HepG2 (cell line): ENCODE data around the gene GSTA5. TPM values are rescaled to one million over a fixed set of nuclear protein-coding genes. Genes with fewer than 3 reads are reported as not detected.

Source experiments
- CBX1 ChIP-seq: IDR thresholded peaks from one replicate; pipeline ENCODE4 v1.6.1; 2016; ENCODE audit warnings: antibody characterized with exemption, low read depth
- DMAP1 ChIP-seq: IDR thresholded peaks from 2 replicates; pipeline ENCODE4 v1.6.1; 2016
- HOXD1 ChIP-seq: sonication (generic); formaldehyde crosslinking; IDR thresholded peaks from 2 replicates; pipeline ENCODE4 v1.5.0; 2020; ENCODE audit warnings: missing genetic modification reagents
- IKZF1 ChIP-seq: fragments of 450-650 bp; IDR thresholded peaks from 2 replicates; pipeline ENCODE4 v1.7.1; 2016
- JDP2 ChIP-seq: sonication (generic); formaldehyde crosslinking; IDR thresholded peaks from 2 replicates; pipeline ENCODE4 v1.8.1; 2022; ENCODE audit warnings: missing genetic modification reagents, borderline replicate concordance
- LCORL ChIP-seq, 2 experiments: fragments of 450-650 bp in 1 of 2; sonication (generic) in 1 of 2; formaldehyde crosslinking in 1 of 2; IDR thresholded peaks; 2 replicates each; pipeline versions ENCODE4 v1.5.0 to v1.6.1; 2017 to 2020; ENCODE audit warnings: antibody characterized with exemption in 1 of 2, missing genetic modification reagents in 1 of 2
- SIX1 ChIP-seq: sonication (generic); formaldehyde crosslinking; IDR thresholded peaks from 2 replicates; pipeline ENCODE4 v1.4.0; 2020; ENCODE audit warnings: missing genetic modification reagents, borderline replicate concordance
- TGIF2 ChIP-seq: IDR thresholded peaks from 2 replicates; pipeline ENCODE4 v1.6.1; 2016; ENCODE audit warnings: control low read depth, missing compliant biosample characterization
- XRCC5 ChIP-seq: fragments of 200-400 bp; formaldehyde crosslinking; optimal IDR thresholded peaks from 2 replicates; pipeline ENCODE3; 2017; ENCODE audit warnings: mild to moderate bottlenecking, low read length
- ZFP36L2 ChIP-seq: sonication (generic); formaldehyde crosslinking; IDR thresholded peaks from 2 replicates; pipeline ENCODE4 v1.4.0; 2020; ENCODE audit warnings: missing genetic modification reagents
- ZNF121 ChIP-seq: sonication (generic); formaldehyde crosslinking; IDR thresholded peaks from 2 replicates; pipeline ENCODE4 v1.5.0; 2020; ENCODE audit warnings: mild to moderate bottlenecking, missing genetic modification reagents
- ZNF143 ChIP-seq: sonication (generic); formaldehyde crosslinking; IDR thresholded peaks from 2 replicates; pipeline ENCODE4 v1.4.0; 2020; ENCODE audit warnings: missing genetic modification reagents
- ZNF333 ChIP-seq: sonication (generic); formaldehyde crosslinking; IDR thresholded peaks from 2 replicates; pipeline ENCODE4 v1.4.0; 2020; ENCODE audit warnings: mild to moderate bottlenecking, missing genetic modification reagents, borderline replicate concordance
- ZNF891 ChIP-seq: sonication (generic); formaldehyde crosslinking; IDR thresholded peaks from 2 replicates; pipeline ENCODE4 v1.5.0; 2020; ENCODE audit warnings: mild to moderate bottlenecking, missing genetic modification reagents
- polyA plus RNA-seq, 8 experiments: library from polyadenylated mRNA; depleted of rRNA in 3 of 8; stranded (reverse) in 7 of 8; unstranded in 1 of 8; fragments of >200 nt; fragmentation: Illumina TruSeq in 4 of 8; extraction: Trizol in 4 of 8; gene quantifications; 2 replicates each; pipeline versions ENCODE4 v1.2.1 to v1.2.3, GENCODE V29; 2011 to 2016; ENCODE audit warnings: low read depth in 4 of 8, missing spikeins in 1 of 8, mixed read lengths in 1 of 8; ENCODE audit not compliant: insufficient read depth in 1 of 8
- total RNA-seq, 5 experiments: library from RNA; depleted of rRNA; stranded (reverse); fragments of >200 nt; fragmentation: Illumina TruSeq; extraction: Trizol; gene quantifications; 2 replicates each; pipeline ENCODE4 v1.2.3, GENCODE V29; 2016; ENCODE audit warnings: low read depth in 1 of 5
- TF ChIP-seq, protein P1 (sequence below): sonication (generic); formaldehyde crosslinking; IDR thresholded peaks from 2 replicates; pipeline ENCODE4 v1.4.0; 2020; ENCODE audit warnings: missing genetic modification reagents
- TF ChIP-seq, protein P2 (sequence below): sonication (generic); formaldehyde crosslinking; IDR thresholded peaks from 2 replicates; pipeline ENCODE4; 2020; ENCODE audit warnings: missing genetic modification reagents, mild to moderate bottlenecking, borderline replicate concordance
- TF ChIP-seq, protein P3 (sequence below): sonication (generic); formaldehyde crosslinking; IDR thresholded peaks from 2 replicates; pipeline ENCODE4 v1.8.1; 2023; ENCODE audit warnings: mild to moderate bottlenecking, missing genetic modification reagents
- TF ChIP-seq, protein P4 (sequence below): sonication (generic); formaldehyde crosslinking; IDR thresholded peaks from 2 replicates; pipeline ENCODE4 v1.9.0; 2021; ENCODE audit warnings: missing genetic modification reagents, mild to moderate bottlenecking, borderline replicate concordance

Gene GSTA5
- total and polyA plus RNA-seq, 2 of the 13 experiments (the other 11 are each of a cell fraction or from before 2014, with no cell fraction given), result not detected

DNA sequence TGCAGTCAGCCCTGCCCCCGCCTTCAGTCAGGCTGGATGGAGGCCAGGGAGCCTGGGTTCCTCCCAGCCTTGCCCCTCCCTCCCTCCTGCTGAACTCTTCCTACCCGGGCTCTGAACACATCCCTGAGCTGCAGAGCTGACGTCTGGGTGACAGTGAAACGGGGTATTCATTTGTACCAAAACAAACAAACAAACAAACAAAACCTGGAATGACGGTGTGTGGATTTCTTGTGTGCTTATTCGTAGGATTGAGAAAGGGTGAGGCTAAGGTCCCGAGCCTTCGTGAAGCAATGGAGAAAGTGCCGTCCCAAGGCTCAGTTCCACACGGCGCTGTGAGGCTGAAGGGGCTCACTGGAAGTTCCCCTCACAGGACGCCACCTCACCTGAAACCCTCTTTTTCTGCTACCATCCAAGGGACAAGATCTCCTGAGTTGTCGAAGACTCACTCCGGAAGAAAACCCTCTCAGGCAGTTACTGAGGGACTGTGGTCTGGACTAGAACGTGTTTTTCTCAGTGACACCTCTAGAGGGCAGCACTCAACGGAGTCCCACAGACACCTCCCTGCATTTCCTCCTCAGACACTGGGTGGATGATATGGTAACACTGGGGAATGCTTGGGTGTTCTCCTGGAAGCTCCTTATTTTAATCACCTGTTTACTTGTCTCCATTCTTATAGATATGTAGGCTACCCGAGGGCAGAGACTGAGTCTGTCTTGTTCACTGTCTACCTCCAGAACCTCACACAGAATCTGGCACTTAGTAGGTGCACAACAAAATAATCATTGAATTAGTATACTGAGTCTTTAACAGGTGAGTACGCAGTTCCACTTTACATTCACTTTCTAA is 41.6 kb upstream of the GSTA5 start (continued):
- TF ChIP-seq, protein P1, sequence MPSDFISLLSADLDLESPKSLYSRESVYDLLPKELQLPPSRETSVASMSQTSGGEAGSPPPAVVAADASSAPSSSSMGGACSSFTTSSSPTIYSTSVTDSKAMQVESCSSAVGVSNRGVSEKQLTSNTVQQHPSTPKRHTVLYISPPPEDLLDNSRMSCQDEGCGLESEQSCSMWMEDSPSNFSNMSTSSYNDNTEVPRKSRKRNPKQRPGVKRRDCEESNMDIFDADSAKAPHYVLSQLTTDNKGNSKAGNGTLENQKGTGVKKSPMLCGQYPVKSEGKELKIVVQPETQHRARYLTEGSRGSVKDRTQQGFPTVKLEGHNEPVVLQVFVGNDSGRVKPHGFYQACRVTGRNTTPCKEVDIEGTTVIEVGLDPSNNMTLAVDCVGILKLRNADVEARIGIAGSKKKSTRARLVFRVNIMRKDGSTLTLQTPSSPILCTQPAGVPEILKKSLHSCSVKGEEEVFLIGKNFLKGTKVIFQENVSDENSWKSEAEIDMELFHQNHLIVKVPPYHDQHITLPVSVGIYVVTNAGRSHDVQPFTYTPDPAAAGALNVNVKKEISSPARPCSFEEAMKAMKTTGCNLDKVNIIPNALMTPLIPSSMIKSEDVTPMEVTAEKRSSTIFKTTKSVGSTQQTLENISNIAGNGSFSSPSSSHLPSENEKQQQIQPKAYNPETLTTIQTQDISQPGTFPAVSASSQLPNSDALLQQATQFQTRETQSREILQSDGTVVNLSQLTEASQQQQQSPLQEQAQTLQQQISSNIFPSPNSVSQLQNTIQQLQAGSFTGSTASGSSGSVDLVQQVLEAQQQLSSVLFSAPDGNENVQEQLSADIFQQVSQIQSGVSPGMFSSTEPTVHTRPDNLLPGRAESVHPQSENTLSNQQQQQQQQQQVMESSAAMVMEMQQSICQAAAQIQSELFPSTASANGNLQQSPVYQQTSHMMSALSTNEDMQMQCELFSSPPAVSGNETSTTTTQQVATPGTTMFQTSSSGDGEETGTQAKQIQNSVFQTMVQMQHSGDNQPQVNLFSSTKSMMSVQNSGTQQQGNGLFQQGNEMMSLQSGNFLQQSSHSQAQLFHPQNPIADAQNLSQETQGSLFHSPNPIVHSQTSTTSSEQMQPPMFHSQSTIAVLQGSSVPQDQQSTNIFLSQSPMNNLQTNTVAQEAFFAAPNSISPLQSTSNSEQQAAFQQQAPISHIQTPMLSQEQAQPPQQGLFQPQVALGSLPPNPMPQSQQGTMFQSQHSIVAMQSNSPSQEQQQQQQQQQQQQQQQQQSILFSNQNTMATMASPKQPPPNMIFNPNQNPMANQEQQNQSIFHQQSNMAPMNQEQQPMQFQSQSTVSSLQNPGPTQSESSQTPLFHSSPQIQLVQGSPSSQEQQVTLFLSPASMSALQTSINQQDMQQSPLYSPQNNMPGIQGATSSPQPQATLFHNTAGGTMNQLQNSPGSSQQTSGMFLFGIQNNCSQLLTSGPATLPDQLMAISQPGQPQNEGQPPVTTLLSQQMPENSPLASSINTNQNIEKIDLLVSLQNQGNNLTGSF (CRISPR knock-in tag), result no peak
- TF ChIP-seq ZFP36L2 (CRISPR knock-in tag), result no peak
- TF ChIP-seq ZNF891 (CRISPR knock-in tag), result 0 out of 2 replicates have a peak, but pooled peaks have one; percentile 60
- TF ChIP-seq, protein P2, sequence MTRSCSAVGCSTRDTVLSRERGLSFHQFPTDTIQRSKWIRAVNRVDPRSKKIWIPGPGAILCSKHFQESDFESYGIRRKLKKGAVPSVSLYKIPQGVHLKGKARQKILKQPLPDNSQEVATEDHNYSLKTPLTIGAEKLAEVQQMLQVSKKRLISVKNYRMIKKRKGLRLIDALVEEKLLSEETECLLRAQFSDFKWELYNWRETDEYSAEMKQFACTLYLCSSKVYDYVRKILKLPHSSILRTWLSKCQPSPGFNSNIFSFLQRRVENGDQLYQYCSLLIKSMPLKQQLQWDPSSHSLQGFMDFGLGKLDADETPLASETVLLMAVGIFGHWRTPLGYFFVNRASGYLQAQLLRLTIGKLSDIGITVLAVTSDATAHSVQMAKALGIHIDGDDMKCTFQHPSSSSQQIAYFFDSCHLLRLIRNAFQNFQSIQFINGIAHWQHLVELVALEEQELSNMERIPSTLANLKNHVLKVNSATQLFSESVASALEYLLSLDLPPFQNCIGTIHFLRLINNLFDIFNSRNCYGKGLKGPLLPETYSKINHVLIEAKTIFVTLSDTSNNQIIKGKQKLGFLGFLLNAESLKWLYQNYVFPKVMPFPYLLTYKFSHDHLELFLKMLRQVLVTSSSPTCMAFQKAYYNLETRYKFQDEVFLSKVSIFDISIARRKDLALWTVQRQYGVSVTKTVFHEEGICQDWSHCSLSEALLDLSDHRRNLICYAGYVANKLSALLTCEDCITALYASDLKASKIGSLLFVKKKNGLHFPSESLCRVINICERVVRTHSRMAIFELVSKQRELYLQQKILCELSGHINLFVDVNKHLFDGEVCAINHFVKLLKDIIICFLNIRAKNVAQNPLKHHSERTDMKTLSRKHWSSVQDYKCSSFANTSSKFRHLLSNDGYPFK, result peak; percentile 61; the same call in 1 of the 2 replicates
- no peak for TF ChIP-seq CBX1
- TF ChIP-seq ZNF143 (CRISPR knock-in tag), result no peak
- TF ChIP-seq HOXD1, result no peak
- TF ChIP-seq ZNF121, result no peak
- TF ChIP-seq ZNF333, result no peak
- no peak for TF ChIP-seq SIX1
- TF ChIP-seq DMAP1 (CRISPR knock-in tag), result 0 out of 2 replicates have a peak, but pooled peaks have one; percentile 34
- TF ChIP-seq, protein P3, sequence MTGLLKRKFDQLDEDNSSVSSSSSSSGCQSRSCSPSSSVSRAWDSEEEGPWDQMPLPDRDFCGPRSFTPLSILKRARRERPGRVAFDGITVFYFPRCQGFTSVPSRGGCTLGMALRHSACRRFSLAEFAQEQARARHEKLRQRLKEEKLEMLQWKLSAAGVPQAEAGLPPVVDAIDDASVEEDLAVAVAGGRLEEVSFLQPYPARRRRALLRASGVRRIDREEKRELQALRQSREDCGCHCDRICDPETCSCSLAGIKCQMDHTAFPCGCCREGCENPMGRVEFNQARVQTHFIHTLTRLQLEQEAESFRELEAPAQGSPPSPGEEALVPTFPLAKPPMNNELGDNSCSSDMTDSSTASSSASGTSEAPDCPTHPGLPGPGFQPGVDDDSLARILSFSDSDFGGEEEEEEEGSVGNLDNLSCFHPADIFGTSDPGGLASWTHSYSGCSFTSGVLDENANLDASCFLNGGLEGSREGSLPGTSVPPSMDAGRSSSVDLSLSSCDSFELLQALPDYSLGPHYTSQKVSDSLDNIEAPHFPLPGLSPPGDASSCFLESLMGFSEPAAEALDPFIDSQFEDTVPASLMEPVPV (CRISPR knock-in tag), result no peak
- TF ChIP-seq XRCC5, result peak; percentile 58
- no peak for TF ChIP-seq LCORL (IDR thresholded peaks at IDR 0.05)
- TF ChIP-seq LCORL (CRISPR knock-in tag; IDR thresholded peaks at IDR 0.05), result no peak; the same call in none of the 2 replicates
- TF ChIP-seq, protein P4, sequence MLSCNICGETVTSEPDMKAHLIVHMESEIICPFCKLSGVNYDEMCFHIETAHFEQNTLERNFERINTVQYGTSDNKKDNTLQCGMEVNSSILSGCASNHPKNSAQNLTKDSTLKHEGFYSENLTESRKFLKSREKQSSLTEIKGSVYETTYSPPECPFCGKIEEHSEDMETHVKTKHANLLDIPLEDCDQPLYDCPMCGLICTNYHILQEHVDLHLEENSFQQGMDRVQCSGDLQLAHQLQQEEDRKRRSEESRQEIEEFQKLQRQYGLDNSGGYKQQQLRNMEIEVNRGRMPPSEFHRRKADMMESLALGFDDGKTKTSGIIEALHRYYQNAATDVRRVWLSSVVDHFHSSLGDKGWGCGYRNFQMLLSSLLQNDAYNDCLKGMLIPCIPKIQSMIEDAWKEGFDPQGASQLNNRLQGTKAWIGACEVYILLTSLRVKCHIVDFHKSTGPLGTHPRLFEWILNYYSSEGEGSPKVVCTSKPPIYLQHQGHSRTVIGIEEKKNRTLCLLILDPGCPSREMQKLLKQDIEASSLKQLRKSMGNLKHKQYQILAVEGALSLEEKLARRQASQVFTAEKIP (CRISPR knock-in tag), result no peak
- no peak for TF ChIP-seq TGIF2
- no peak for TF ChIP-seq JDP2 (CRISPR knock-in tag)
- TF ChIP-seq IKZF1, result no peak
